ENCODE results near the gene MLLT6. TPM values are rescaled to one million over a fixed set of nuclear protein-coding genes. Genes with fewer than 3 reads are reported as not detected.

Gene MLLT6
- total RNA-seq, 1 experiment from 2014 or later, result 48.0 TPM

DNA sequence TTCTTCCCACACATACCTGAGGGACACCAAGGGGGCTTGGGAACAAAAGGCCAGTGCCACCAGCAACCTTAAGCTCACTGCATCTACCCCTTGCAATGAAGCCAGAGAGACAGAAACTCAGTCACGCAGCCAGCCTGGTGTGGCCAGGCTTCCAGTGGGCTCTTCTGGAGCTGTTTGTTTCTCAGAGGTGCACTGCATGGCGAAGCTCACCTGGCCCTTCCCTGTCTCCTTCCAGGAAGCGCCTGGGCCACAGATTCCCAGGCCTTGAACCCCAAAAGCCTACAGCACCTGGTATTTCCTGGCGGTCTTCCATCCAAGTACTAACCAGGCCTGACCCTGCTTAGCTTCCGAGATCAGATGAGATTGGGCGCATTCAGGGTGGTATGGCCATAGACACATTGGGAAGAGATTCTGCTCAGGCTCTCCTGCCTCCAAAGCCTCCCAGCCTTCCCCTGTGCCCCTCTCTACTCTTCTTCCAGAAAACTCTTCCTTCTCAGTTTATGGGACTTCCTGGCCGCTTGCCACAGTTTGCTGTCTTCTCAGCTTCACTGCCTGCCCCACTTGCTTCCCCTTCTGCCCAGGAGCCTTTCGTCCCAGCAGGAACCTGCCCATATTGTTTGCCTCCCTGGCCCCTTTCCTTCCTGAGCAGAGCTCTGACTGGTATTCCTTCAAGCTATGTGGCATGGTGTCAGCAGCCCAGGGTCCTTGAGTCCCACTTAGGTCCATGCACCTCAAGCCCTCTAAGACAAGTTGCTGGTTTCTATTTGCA, 26.6 kb downstream of the MLLT6 start (continued):
- TF ChIP-seq ZNF317 (CRISPR knock-in tag; IDR thresholded peaks at IDR 0.05; ENCODE audit: borderline replicate concordance, low read depth) (no peak), CREM (CRISPR knock-in tag; IDR thresholded peaks at IDR 0.05) (no peak), ZNF671 (CRISPR knock-in tag; IDR thresholded peaks at IDR 0.05) (no peak), NFATC4 (CRISPR knock-in tag; IDR thresholded peaks at IDR 0.05) (no peak), KAT7 (CRISPR knock-in tag; IDR thresholded peaks at IDR 0.05; ENCODE audit: borderline replicate concordance) (no peak)
- TF ChIP-seq, protein P1, sequence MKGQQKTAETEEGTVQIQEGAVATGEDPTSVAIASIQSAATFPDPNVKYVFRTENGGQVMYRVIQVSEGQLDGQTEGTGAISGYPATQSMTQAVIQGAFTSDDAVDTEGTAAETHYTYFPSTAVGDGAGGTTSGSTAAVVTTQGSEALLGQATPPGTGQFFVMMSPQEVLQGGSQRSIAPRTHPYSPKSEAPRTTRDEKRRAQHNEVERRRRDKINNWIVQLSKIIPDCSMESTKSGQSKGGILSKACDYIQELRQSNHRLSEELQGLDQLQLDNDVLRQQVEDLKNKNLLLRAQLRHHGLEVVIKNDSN (CRISPR knock-in tag; IDR thresholded peaks at IDR 0.05), result no peak
- TF ChIP-seq, protein P2, sequence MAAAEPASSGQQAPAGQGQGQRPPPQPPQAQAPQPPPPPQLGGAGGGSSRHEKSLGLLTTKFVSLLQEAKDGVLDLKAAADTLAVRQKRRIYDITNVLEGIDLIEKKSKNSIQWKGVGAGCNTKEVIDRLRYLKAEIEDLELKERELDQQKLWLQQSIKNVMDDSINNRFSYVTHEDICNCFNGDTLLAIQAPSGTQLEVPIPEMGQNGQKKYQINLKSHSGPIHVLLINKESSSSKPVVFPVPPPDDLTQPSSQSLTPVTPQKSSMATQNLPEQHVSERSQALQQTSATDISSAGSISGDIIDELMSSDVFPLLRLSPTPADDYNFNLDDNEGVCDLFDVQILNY (CRISPR knock-in tag; IDR thresholded peaks at IDR 0.05), result no peak

DNA sequence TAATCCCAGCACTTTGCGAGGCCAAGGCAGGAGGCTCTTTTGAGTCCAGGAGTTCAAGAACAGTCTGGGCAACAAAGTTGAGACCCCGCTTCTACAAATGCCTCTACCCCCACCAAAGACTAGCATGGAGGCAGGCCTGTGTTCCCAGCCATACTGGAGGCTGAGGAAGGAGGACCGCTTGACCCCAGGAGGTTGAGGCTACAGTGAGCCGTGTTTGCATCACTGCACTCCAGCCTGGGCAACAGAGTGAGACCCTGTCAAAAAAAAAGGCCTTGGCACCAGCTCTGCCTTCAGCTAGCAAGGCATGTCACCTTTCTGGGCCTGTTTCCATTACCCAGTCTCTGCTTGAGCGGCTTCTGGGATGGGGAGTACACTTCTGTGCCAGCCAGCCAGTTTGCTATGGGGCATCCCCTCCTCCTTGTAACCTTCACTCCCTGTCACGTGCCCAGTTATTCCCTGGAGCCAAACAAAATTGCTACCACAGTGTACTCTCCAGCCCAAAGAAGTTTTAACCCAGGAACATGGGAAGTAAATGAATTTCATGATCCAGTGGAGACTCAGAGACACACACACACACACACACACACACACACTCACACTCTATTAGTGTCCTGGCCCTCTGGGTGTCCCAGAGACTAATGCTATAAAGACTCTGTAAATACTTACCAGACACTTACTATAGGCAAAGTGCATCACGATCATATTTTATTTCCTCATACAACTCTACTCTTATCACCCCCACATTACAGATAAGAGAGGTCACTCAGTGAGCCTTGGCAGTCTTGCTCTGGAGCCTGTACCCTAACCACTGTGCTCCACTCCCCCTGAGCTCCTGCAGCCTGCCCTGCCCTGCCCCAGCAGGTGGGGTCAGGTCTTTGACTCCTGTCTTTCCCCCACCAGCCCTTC, 27.6 kb downstream of the MLLT6 start:
- 0 out of 2 replicates have a peak, but pooled peaks have one; percentile 9 for TF ChIP-seq NFATC4 (CRISPR knock-in tag; IDR thresholded peaks at IDR 0.05)
- TF ChIP-seq, protein P3, sequence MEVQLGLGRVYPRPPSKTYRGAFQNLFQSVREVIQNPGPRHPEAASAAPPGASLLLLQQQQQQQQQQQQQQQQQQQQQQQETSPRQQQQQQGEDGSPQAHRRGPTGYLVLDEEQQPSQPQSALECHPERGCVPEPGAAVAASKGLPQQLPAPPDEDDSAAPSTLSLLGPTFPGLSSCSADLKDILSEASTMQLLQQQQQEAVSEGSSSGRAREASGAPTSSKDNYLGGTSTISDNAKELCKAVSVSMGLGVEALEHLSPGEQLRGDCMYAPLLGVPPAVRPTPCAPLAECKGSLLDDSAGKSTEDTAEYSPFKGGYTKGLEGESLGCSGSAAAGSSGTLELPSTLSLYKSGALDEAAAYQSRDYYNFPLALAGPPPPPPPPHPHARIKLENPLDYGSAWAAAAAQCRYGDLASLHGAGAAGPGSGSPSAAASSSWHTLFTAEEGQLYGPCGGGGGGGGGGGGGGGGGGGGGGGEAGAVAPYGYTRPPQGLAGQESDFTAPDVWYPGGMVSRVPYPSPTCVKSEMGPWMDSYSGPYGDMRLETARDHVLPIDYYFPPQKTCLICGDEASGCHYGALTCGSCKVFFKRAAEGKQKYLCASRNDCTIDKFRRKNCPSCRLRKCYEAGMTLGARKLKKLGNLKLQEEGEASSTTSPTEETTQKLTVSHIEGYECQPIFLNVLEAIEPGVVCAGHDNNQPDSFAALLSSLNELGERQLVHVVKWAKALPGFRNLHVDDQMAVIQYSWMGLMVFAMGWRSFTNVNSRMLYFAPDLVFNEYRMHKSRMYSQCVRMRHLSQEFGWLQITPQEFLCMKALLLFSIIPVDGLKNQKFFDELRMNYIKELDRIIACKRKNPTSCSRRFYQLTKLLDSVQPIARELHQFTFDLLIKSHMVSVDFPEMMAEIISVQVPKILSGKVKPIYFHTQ (CRISPR knock-in tag; IDR thresholded peaks at IDR 0.05), result no peak
- TF ChIP-seq ZNF121 (CRISPR knock-in tag; IDR thresholded peaks at IDR 0.05), result 0 out of 2 replicates have a peak, but pooled peaks have one; percentile 33
- Mint-ChIP-seq H3K27me3 (ENCODE audit: low read depth) (peaks cover 19% of the 10 kb centered on the region), H3K27ac (no peak overlapping the region), H3K36me3 (peaks cover 5% of the 10 kb centered on the region), H3K4me1 (peaks cover 40% of the 10 kb centered on the region), H3K9me3 (no peaks in the 10 kb centered on the region), H3K4me3 (0 out of 2 replicates have a peak overlapping the region, but pooled peaks have one; percentile 28)
- DNase-seq (ENCODE audit: low spot score) (no peak), ATAC-seq (no peak)
- ChIA-PET POLR2A (no interaction called here), CTCF (interaction anchor here (2.3 to 2.6 kb wide), 4 partner anchors 13 to 174 kb away, joined by 12 to 24 read pairs (median 20); no protein-coding TSS in a partner anchor)

DNA sequence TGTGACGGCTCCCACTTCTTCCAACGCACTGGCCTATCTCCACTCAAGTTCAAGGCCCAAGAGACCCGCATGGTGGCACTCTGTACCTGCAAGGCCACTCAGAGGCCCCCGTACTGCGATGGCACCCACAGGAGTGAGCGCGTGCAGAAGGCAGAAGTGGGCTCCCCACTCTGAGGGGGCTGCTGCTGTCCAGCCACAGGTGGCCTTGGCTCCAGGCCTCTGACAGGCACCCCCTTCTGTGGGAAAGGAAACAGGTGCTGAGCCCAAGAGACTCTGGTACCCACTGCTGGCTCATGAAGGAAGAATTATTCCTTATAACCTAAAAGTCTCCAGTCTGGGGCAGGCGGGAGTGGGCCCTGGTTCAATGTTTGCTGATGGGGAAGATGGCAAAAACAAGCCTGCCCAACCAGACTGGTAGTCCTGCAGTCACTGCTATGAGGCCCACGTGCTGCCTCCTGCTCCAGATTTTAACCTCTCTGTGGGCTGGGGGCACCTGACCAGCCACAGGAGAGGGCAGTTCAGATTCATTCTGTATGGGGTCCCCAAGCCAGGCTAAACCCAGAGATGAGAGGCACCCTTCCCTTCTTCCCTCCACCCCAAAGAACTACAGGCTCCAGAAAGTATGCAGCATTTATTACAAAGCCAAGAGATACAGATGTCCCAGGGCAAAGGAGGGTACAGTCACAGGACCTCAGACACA, 28.4 kb downstream of the MLLT6 start:
- ChIA-PET CTCF (interaction anchor here (0.6 to 3.4 kb wide), 8 partner anchors 10 to 169 kb away, joined by 4 to 37 read pairs (median 26); partner anchors contain the start of gene MLLT6), POLR2A (no interaction called here)
- Mint-ChIP-seq H3K4me3 (no peak overlapping the region), H3K4me1 (peaks cover 32% of the 10 kb centered on the region), H3K27me3 (ENCODE audit: low read depth) (peaks cover 11% of the 10 kb centered on the region), H3K27ac (no peak overlapping the region), H3K9me3 (no peaks in the 10 kb centered on the region), H3K36me3 (peaks cover 12% of the 10 kb centered on the region)
- no peak for ATAC-seq
- TF ChIP-seq, protein P3 (CRISPR knock-in tag; IDR thresholded peaks at IDR 0.05), result no peak
- TF ChIP-seq, protein P4, sequence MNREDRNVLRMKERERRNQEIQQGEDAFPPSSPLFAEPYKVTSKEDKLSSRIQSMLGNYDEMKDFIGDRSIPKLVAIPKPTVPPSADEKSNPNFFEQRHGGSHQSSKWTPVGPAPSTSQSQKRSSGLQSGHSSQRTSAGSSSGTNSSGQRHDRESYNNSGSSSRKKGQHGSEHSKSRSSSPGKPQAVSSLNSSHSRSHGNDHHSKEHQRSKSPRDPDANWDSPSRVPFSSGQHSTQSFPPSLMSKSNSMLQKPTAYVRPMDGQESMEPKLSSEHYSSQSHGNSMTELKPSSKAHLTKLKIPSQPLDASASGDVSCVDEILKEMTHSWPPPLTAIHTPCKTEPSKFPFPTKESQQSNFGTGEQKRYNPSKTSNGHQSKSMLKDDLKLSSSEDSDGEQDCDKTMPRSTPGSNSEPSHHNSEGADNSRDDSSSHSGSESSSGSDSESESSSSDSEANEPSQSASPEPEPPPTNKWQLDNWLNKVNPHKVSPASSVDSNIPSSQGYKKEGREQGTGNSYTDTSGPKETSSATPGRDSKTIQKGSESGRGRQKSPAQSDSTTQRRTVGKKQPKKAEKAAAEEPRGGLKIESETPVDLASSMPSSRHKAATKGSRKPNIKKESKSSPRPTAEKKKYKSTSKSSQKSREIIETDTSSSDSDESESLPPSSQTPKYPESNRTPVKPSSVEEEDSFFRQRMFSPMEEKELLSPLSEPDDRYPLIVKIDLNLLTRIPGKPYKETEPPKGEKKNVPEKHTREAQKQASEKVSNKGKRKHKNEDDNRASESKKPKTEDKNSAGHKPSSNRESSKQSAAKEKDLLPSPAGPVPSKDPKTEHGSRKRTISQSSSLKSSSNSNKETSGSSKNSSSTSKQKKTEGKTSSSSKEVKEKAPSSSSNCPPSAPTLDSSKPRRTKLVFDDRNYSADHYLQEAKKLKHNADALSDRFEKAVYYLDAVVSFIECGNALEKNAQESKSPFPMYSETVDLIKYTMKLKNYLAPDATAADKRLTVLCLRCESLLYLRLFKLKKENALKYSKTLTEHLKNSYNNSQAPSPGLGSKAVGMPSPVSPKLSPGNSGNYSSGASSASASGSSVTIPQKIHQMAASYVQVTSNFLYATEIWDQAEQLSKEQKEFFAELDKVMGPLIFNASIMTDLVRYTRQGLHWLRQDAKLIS (CRISPR knock-in tag; IDR thresholded peaks at IDR 0.05; ENCODE audit: borderline replicate concordance), result 0 out of 2 replicates have a peak, but pooled peaks have one; percentile 28
- no peak for DNase-seq (ENCODE audit: low spot score)
